ENCODE results near the gene GIPC2.
"Not testable (repeated sequence)": the region's sequence is repeated elsewhere in the genome, so short reads cannot be mapped to it uniquely, and the experiment has no call there.

Gene GIPC2

GRCh38 chr1:78070758-78071157 is 25.0 kb downstream of the GIPC2 start:
- no peak for DNase-seq

- DNase-seq = no peak
These were observed 25.9 kb downstream of the GIPC2 start for GRCh38 chr1:78071696-78072095.

GRCh38 chr1:78072216-78072615 is 26.4 kb downstream of the GIPC2 start:
- no peak for DNase-seq

- no peak for DNase-seq
These were observed 27.7 kb downstream of the GIPC2 start for GRCh38 chr1:78073441-78073840.

- DNase-seq = no peak
These were observed 29.9 kb downstream of the GIPC2 start for GRCh38 chr1:78075621-78076020.

- no peak for DNase-seq
These were observed 32.6 kb downstream of the GIPC2 start for GRCh38 chr1:78078358-78078757.

- DNase-seq = no peak
These were observed 33.8 kb downstream of the GIPC2 start for GRCh38 chr1:78079580-78079979.

GRCh38 chr1:78080767-78081166 is 35.0 kb downstream of the GIPC2 start:
- DNase-seq = no peak

- no peak for DNase-seq
These were observed 36.5 kb downstream of the GIPC2 start for GRCh38 chr1:78081980-78082860.

GRCh38 chr1:78084639-78085038 is 38.9 kb downstream of the GIPC2 start:
- not testable (repeated sequence) for DNase-seq

- no peak for DNase-seq
These were observed 40.9 kb downstream of the GIPC2 start for GRCh38 chr1:78086697-78087096.

GRCh38 chr1:78088015-78088414 is 42.2 kb downstream of the GIPC2 start:
- DNase-seq = no peak

- no peak for DNase-seq
These were observed 42.7 kb downstream of the GIPC2 start for GRCh38 chr1:78088486-78088885.

- no peak for DNase-seq
These were observed 43.2 kb downstream of the GIPC2 start for GRCh38 chr1:78089010-78089409.

GRCh38 chr1:78090472-78091133 is 44.8 kb downstream of the GIPC2 start:
- no peak for DNase-seq

GRCh38 chr1:78091215-78091813 is 45.5 kb downstream of the GIPC2 start:
- DNase-seq = no peak

GRCh38 chr1:78091886-78092285 is 46.1 kb downstream of the GIPC2 start:
- DNase-seq = no peak

GRCh38 chr1:78092643-78093042 is 46.9 kb downstream of the GIPC2 start:
- DNase-seq = no peak

GRCh38 chr1:78093560-78093959 is 47.8 kb downstream of the GIPC2 start:
- DNase-seq = no peak

GRCh38 chr1:78094639-78095038 is 48.9 kb downstream of the GIPC2 start:
- no peak for DNase-seq

GRCh38 chr1:78095593-78095992 is 49.8 kb downstream of the GIPC2 start:
- no peak for DNase-seq

- DNase-seq = no peak
These were observed 50.3 kb downstream of the GIPC2 start for GRCh38 chr1:78096017-78096416.

GRCh38 chr1:78096976-78097375 is 51.2 kb downstream of the GIPC2 start:
- no peak for DNase-seq

GRCh38 chr1:78101051-78101450 is 55.3 kb downstream of the GIPC2 start:
- no peak for DNase-seq
